HG02588 (cell line): ENCODE data around the gene NLRX1.
"Not testable (repeated sequence)": the region's sequence is repeated elsewhere in the genome, so short reads cannot be mapped to it uniquely, and the experiment has no call there.

Experiments used
- ATAC-seq: cut with Tn5 transposase; IDR thresholded peaks from one replicate; pipeline ENCODE4 v1.9.1; 2021; ENCODE audit warnings: mild to moderate bottlenecking, moderate library complexity; ENCODE audit not compliant: unreplicated experiment

The NLRX1 gene

GRCh38 chr11:119205574-119206510 lies 37.3 kb downstream of the NLRX1 start, which contains the start of gene CBL:
Gene CBL (plus strand): TSS chr11:119206339. CDS start chr11:119206418, 79 bp downstream.
- peak; percentile 77 for ATAC-seq

GRCh38 chr11:119206511-119207414 lies 38.2 kb downstream of the NLRX1 start:
- ATAC-seq = peak; percentile 23

GRCh38 chr11:119207415-119207960 lies 39.0 kb downstream of the NLRX1 start:
- no peak for ATAC-seq

GRCh38 chr11:119209186-119209585 lies 40.7 kb downstream of the NLRX1 start:
- no peak for ATAC-seq

DNA sequence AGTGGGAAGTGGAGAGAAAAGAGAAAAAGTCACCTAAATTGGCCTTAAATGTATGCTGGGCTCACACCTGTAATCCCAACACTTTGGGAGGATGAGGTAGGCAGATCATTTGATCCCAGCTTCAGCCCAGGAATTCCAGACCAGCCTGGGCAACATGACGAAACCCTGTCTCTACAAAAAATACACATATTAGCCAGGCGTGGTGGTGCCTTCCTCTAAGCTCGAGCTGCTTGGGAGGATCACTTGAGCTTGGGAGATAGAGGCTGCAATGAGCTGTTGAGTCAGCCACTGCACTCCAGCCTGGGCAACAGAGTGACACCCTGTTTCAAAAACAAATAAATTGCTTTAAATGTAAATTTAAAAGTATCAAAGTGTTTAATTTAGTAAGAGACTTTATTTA lies 41.5 kb downstream of the NLRX1 start:
- ATAC-seq = no peak

DNA sequence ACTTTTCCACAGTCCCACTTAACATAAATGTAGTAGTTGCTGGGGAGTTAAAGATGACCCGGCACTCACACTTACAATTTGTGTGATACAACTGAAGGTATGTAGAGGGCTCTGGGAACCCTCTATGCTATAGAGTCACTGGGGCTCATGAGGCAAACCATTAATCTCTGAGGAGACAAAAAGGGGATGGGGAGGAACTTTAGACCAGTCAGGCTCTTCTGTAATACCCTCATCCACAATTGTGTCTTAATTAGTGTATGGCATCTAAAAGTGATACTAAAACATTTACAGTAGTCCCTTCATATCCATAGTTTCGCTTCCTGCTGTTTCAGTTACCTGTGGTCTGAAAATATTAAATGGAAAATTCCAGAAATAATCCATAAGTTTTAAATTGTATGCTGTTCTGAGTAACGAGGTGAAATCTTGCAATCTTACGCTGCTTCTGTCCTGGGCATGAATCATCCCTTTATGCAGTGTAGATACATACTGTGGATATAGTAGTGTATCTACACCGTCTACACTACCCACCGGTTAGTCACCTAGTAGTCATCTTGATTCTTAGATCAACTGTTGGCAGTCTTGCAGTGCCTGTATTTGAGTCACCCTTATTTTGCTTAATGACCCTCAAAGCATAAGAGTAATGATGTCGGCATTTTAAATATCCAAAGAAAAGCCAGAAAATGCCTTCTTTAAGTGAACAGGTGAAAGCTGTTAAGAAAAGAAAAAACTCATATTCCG lies 49.8 kb downstream of the NLRX1 start:
- no peak for ATAC-seq

- no peak for ATAC-seq
Observed at GRCh38 chr11:119222308-119222707, 53.8 kb downstream of the NLRX1 start.

GRCh38 chr11:119222891-119223290 lies 54.4 kb downstream of the NLRX1 start:
- no peak for ATAC-seq

DNA sequence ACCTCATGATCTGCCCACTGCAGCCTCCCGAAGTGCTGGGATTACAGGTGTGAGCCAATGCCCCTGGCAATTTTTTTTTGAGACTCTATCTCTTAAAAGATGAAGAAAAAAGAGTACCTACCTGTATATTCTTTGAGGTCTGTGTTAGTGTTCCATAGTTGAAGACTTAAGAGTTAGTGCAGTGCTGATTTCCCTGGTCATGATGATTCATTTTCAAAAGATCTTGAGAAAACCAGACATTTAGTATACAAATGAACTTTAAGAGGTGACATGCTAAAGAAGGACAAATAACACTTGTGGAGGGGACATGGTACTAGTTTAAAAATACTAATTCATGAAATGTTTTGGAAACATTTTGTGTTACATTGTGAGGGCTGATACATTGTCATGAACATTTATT lies 55.3 kb downstream of the NLRX1 start:
- no peak for ATAC-seq

- ATAC-seq = not testable (repeated sequence)
Observed at GRCh38 chr11:119228535-119229287, 60.2 kb downstream of the NLRX1 start.

- ATAC-seq = no peak
Observed at GRCh38 chr11:119229288-119229672, 60.8 kb downstream of the NLRX1 start.

- ATAC-seq = no peak
Observed at GRCh38 chr11:119229741-119230140, 61.2 kb downstream of the NLRX1 start.
